SU-DHL-6 (cell line): ENCODE data around the gene MEAK7.

Experiments
- H2AFZ ChIP-seq: fragments of 200-600 bp; sonication (generic); 2 replicates; pipeline ENCODE4 v1.6.1; 2014; ENCODE audit warnings: low read depth, mild to moderate bottlenecking, moderate library complexity, mixed read lengths, antibody characterized with exemption, low read length; ENCODE audit not compliant: severe bottlenecking
- H3F3A ChIP-seq: fragments of 200-600 bp; shearing (Covaris generic); 2 replicates; pipeline ENCODE4 v1.6.0; 2016; ENCODE audit warnings: antibody characterized with exemption, mild to moderate bottlenecking; ENCODE audit not compliant: insufficient read depth
- H3K27ac ChIP-seq: fragments of 200-600 bp; sonication (generic); 2 replicates; pipeline ENCODE4 v1.5.1; 2016; ENCODE audit warnings: low read depth, mild to moderate bottlenecking, low read length, moderate library complexity, mixed read lengths
- H3K27me3 ChIP-seq: fragments of 200-600 bp; sonication (generic), shearing (Covaris generic); 2 replicates; pipeline ENCODE4 v1.6.0; 2014; ENCODE audit warnings: mild to moderate bottlenecking, low read length
- H3K36me3 ChIP-seq: fragments of 200-600 bp; sonication (generic); 2 replicates; pipeline ENCODE4 v1.6.1; 2014; ENCODE audit warnings: mild to moderate bottlenecking, low read length, mixed read lengths
- H3K4me2 ChIP-seq: fragments of 300-600, 200-600 bp; shearing (Covaris generic), sonication (generic); 2 replicates; pipeline ENCODE4 v1.6.0; 2014; ENCODE audit warnings: low read length, low read depth, mild to moderate bottlenecking; ENCODE audit not compliant: poor library complexity, severe bottlenecking
- H3K4me3 ChIP-seq: fragments of 200-600 bp; sonication (generic); 2 replicates; pipeline ENCODE4 v1.5.1; 2014; ENCODE audit warnings: antibody characterized with exemption, low read length, mild to moderate bottlenecking, mixed read lengths; ENCODE audit not compliant: insufficient read depth, poor library complexity, severe bottlenecking
- H3K79me2 ChIP-seq: fragments of 200-600 bp; sonication (generic); 2 replicates; pipeline ENCODE4 v1.6.1; 2014; ENCODE audit warnings: mild to moderate bottlenecking, low read length, moderate library complexity; ENCODE audit not compliant: insufficient read depth
- H3K9ac ChIP-seq: fragments of 200-600 bp; sonication (generic); 2 replicates; pipeline ENCODE4 v1.7.0; 2014; ENCODE audit warnings: mild to moderate bottlenecking, low read length
- H3K9me2 ChIP-seq: fragments of 200-600 bp; sonication (generic); replicated peaks from 2 replicates; pipeline ENCODE4 v1.6.1; 2014; ENCODE audit warnings: low read length; ENCODE audit not compliant: insufficient read depth
- H3K9me3 ChIP-seq: fragments of 200-600 bp; sonication (generic); 2 replicates; pipeline ENCODE4 v1.6.1; 2014; ENCODE audit warnings: low read length, mixed read lengths; ENCODE audit not compliant: insufficient read depth
- H4K20me1 ChIP-seq: fragments of 200-600 bp; sonication (generic); 2 replicates; pipeline ENCODE4 v1.6.1; 2014; ENCODE audit warnings: low read depth, mild to moderate bottlenecking, antibody characterized with exemption, low read length, moderate library complexity, mixed read lengths
- CTCF ChIP-seq: fragments of 200-600 bp; sonication (generic); IDR thresholded peaks from one replicate; pipeline ENCODE4 v1.5.1; 2017; ENCODE audit warnings: antibody characterized with exemption, mild to moderate bottlenecking, low read length, moderate library complexity; ENCODE audit not compliant: insufficient read depth, poor library complexity, severe bottlenecking
- EZH2phosphoT487 ChIP-seq: fragments of 200-600 bp; sonication (generic), shearing (Covaris generic); conservative IDR thresholded peaks from 2 replicates; pipeline ENCODE4 v1.6.1; 2018; ENCODE audit warnings: mild to moderate bottlenecking, antibody characterized with exemption, low read length, moderate library complexity, mixed read lengths

The MEAK7 gene

GRCh38 chr16:84502075-84502474 is 2.4 kb downstream of the MEAK7 start:
- Histone ChIP-seq H3K9me3 (no peaks in the 10 kb centered on the region), H4K20me1 (no peaks in the 10 kb centered on the region), H3K36me3 (no peaks in the 10 kb centered on the region), H3K4me2 (no peak overlapping the region), H2AFZ (no peak overlapping the region), H3F3A (0 out of 2 replicates have a peak, but pooled peaks cover 7% of the 10 kb centered on the region), H3K27me3 (no peaks in the 10 kb centered on the region), H3K9ac (no peak overlapping the region), H3K79me2 (no peaks in the 10 kb centered on the region), H3K27ac (no peak overlapping the region), H3K4me3 (no peak overlapping the region), H3K9me2 (no peaks in the 10 kb centered on the region)
- TF ChIP-seq EZH2phosphoT487 (no peak), CTCF (no peak)

GRCh38 chr16:84501077-84501735 is 3.3 kb downstream of the MEAK7 start:
- Histone ChIP-seq H3K4me2 (no peak overlapping the region), H3K36me3 (no peaks in the 10 kb centered on the region), H2AFZ (no peak overlapping the region), H3K4me3 (no peak overlapping the region), H3K9me3 (no peaks in the 10 kb centered on the region), H3K27ac (no peak overlapping the region), H3K9me2 (no peaks in the 10 kb centered on the region), H3K79me2 (no peaks in the 10 kb centered on the region), H4K20me1 (no peaks in the 10 kb centered on the region), H3K9ac (no peak overlapping the region), H3F3A (0 out of 2 replicates have a peak, but pooled peaks cover 4% of the 10 kb centered on the region), H3K27me3 (no peaks in the 10 kb centered on the region)
- TF ChIP-seq CTCF (no peak), EZH2phosphoT487 (no peak)

DNA sequence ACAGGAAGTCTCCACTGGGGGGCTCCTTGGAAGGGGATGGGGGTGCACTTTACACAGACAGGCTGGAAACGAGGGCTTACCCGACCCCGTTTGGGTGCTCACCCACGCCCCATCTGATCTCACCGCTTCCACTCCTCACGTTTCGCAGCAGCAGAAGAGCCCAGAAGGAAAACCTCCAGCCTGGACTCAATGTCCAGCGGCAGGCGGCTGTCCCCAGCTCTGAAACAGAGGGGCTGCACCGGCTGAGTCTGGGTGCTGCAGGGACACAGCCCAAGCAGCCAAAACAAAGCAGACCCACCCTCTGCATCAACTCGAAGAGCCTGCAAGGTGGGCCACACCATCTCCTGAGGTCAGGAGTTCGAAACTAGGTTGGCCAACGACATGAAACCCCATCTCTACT is 3.9 kb downstream of the MEAK7 start:
- TF ChIP-seq CTCF (no peak), EZH2phosphoT487 (no peak)
- Histone ChIP-seq H4K20me1 (no peaks in the 10 kb centered on the region), H3K27ac (no peak overlapping the region), H3K9ac (no peak overlapping the region), H3K4me2 (no peak overlapping the region), H3K9me3 (no peaks in the 10 kb centered on the region), H3K79me2 (no peaks in the 10 kb centered on the region), H3K9me2 (no peaks in the 10 kb centered on the region), H2AFZ (no peak overlapping the region), H3F3A (no peaks in the 10 kb centered on the region), H3K36me3 (0 out of 2 replicates have a peak, but pooled peaks cover under 1% of the 10 kb centered on the region), H3K4me3 (no peak overlapping the region), H3K27me3 (no peaks in the 10 kb centered on the region)
